Calu3 (cell line): ENCODE measurements around the gene SSTR3. TPM values are rescaled to one million over a fixed set of nuclear protein-coding genes. Genes with fewer than 3 reads are reported as not detected.

ENCODE experiments used
- BruUV-seq: library from RNA; stranded (reverse); fragments of 400-500 nt; replicated peaks from 2 replicates; lab custom pipeline; 2021; lab: Mats Ljungman, UMichigan
- CTCF ChIA-PET: fragments of 300-600 bp; sonication (Branson Sonifier 250); formaldehyde crosslinking; loops from one replicate; lab custom pipeline; 2022; ENCODE audit warnings: antibody characterized with exemption; lab: Charles Lee
- DNase-seq: peaks from one replicate; pipeline ENCODE4 v3.0.0; 2022
- H3K27ac Mint-ChIP-seq: one replicate; pipeline ENCODE4 v1.8.0; 2022; ENCODE audit warnings: mixed read lengths; ENCODE audit not compliant: unreplicated experiment
- H3K27me3 Mint-ChIP-seq: one replicate; pipeline ENCODE4 v1.8.0; 2022; ENCODE audit warnings: mixed read lengths; ENCODE audit not compliant: unreplicated experiment
- H3K36me3 Mint-ChIP-seq: one replicate; pipeline ENCODE4 v1.8.0; 2022; ENCODE audit warnings: mild to moderate bottlenecking, moderate library complexity, mixed read lengths; ENCODE audit not compliant: insufficient read depth, unreplicated experiment
- H3K4me1 Mint-ChIP-seq: one replicate; pipeline ENCODE4 v1.8.0; 2022; ENCODE audit warnings: mild to moderate bottlenecking, low read depth, mixed read lengths; ENCODE audit not compliant: unreplicated experiment
- H3K4me3 Mint-ChIP-seq: one replicate; pipeline ENCODE4 v1.8.0; 2022; ENCODE audit warnings: mild to moderate bottlenecking, low read depth, moderate library complexity, mixed read lengths; ENCODE audit not compliant: unreplicated experiment
- H3K9me3 Mint-ChIP-seq: one replicate; pipeline ENCODE4 v1.8.0; 2022; ENCODE audit warnings: low read depth, mixed read lengths; ENCODE audit not compliant: unreplicated experiment
- intact Hi-C: fragments of 100-400 bp; cut with micrococcal nuclease; formaldehyde crosslinking; loops from one replicate; pipeline ENCODE4 v1.10.0; 2022; ENCODE audit not compliant: unreplicated experiment
- total RNA-seq: library from RNA; stranded (reverse); gene quantifications from 2 replicates; pipeline ENCODE4 v1.2.3, GENCODE V29; 2022
- TF ChIP-seq, protein P1 (sequence below): fragments of 200-600 bp; IDR thresholded peaks from one replicate; pipeline ENCODE4 v1.8.0; 2022; ENCODE audit warnings: antibody characterized with exemption; ENCODE audit not compliant: unreplicated experiment

SSTR3 gene
- total RNA-seq, 1 experiment from 2014 or later = not detected

DNA sequence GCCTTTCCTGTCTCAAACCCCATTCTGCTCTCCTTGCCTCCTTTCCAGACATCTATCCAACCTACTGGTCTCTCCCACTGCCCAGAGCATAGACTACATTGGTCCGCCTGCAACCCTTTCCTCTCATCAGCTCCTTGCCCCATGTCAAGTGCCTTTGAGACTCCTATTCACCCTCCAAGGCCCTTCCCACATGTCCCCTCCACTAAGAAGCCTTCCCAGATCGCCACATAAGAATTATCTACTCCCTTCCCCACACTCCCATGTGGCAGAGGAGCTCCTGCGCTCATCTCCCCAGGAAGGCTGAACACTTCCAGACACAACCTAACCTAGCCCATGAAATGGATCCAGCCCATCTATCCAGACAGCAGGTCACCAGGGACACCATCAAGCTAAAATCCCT is 34.5 kb downstream of the SSTR3 start:
- Mint-ChIP-seq H3K36me3 (peaks cover 17% of the 10 kb centered on the region), H3K4me1 (peaks cover 28% of the 10 kb centered on the region), H3K9me3 (no peaks in the 10 kb centered on the region), H3K27me3 (peaks cover 47% of the 10 kb centered on the region), H3K27ac (no peak overlapping the region), H3K4me3 (no peak overlapping the region)
- DNase-seq = no peak
- intact Hi-C loops = no loop called here
- no TSS peak for BruUV-seq
- TF ChIP-seq, protein P1, sequence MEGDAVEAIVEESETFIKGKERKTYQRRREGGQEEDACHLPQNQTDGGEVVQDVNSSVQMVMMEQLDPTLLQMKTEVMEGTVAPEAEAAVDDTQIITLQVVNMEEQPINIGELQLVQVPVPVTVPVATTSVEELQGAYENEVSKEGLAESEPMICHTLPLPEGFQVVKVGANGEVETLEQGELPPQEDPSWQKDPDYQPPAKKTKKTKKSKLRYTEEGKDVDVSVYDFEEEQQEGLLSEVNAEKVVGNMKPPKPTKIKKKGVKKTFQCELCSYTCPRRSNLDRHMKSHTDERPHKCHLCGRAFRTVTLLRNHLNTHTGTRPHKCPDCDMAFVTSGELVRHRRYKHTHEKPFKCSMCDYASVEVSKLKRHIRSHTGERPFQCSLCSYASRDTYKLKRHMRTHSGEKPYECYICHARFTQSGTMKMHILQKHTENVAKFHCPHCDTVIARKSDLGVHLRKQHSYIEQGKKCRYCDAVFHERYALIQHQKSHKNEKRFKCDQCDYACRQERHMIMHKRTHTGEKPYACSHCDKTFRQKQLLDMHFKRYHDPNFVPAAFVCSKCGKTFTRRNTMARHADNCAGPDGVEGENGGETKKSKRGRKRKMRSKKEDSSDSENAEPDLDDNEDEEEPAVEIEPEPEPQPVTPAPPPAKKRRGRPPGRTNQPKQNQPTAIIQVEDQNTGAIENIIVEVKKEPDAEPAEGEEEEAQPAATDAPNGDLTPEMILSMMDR = no peak
- CTCF ChIA-PET = interaction anchor here (1.8 kb wide), 1 partner anchor 20 kb away, joined by 7 read pairs; no protein-coding TSS in a partner anchor

GRCh38 chr22:37177221-37177620 is 35.1 kb downstream of the SSTR3 start:
- intact Hi-C loops = no loop called here
- CTCF ChIA-PET = interaction anchor here (1.8 kb wide), 1 partner anchor 20 kb away, joined by 7 read pairs; no protein-coding TSS in a partner anchor
- Mint-ChIP-seq H3K27me3 (peaks cover 47% of the 10 kb centered on the region), H3K9me3 (no peaks in the 10 kb centered on the region), H3K36me3 (peaks cover 17% of the 10 kb centered on the region), H3K4me3 (no peak overlapping the region), H3K4me1 (peaks cover 28% of the 10 kb centered on the region), H3K27ac (no peak overlapping the region)
- BruUV-seq = no TSS peak
- TF ChIP-seq, protein P1 = no peak
- DNase-seq = no peak

DNA sequence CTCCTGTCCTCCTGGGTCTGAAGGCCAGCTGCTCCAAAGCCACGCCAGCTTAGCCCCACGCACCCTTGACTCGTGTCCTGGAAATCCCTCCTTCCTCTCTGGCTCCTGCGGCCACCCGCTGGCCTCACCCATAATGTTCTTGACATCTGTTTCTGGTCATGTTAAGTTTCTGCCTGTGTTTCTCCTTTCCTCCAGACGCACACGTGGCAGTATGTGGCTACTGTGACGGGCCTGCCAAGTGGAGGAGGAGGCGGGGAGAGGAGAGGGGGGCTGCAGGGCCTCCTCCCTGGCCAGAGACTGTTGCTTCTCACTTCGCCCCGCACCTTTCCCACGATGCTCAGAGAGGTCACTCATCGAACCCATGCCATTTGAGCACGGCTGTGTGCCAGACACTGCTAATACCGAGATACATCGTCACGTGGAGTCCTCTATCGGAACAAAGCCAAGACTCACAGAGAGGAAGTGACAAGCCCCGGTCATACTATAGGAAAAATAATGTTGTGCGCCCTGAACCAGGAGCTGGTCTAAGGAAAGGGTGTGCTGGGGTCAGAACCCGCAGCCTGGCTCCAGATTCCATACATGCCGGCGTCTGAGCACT is 35.7 kb downstream of the SSTR3 start:
- DNase-seq = no peak
- TF ChIP-seq, protein P1 = no peak

GRCh38 chr22:37175414-37176281 is 36.6 kb downstream of the SSTR3 start:
- Mint-ChIP-seq H3K27ac (no peak overlapping the region), H3K4me3 (no peak overlapping the region), H3K36me3 (peaks cover 11% of the 10 kb centered on the region), H3K4me1 (peaks cover 28% of the 10 kb centered on the region), H3K27me3 (peaks cover 59% of the 10 kb centered on the region), H3K9me3 (no peaks in the 10 kb centered on the region)
- DNase-seq = no peak
- TF ChIP-seq, protein P1 = no peak
- no TSS peak for BruUV-seq
- intact Hi-C loops = no loop called here
- CTCF ChIA-PET = interaction anchor here (1.3 kb wide), 1 partner anchor 8 kb away, joined by 3 read pairs; no protein-coding TSS in a partner anchor

More for the DNA sequence above, 35.7 kb downstream of the SSTR3 start:
- H3K4me1 Mint-ChIP-seq = peaks cover 28% of the 10 kb centered on the region
- intact Hi-C loops = no loop called here
- peak overlapping the region; percentile 40 for H3K27ac Mint-ChIP-seq
- peaks cover 17% of the 10 kb centered on the region for H3K36me3 Mint-ChIP-seq
- H3K9me3 Mint-ChIP-seq = no peaks in the 10 kb centered on the region
- CTCF ChIA-PET = interaction anchor here (1.8 kb wide), 1 partner anchor 21 kb away, joined by 7 read pairs; no protein-coding TSS in a partner anchor
- peaks cover 50% of the 10 kb centered on the region for H3K27me3 Mint-ChIP-seq
- BruUV-seq = no TSS peak
- no peak overlapping the region for H3K4me3 Mint-ChIP-seq
